ACC112 (cell line): Measurements from ENCODE around the gene FBXO2.

Experiments used
- H2AFZ ChIP-seq: fragments of 200-600 bp; sonication (generic); one replicate; pipeline ENCODE4 v1.6.0; 2017; ENCODE audit warnings: antibody characterized with exemption, low read length; ENCODE audit not compliant: unreplicated experiment
- H3K27ac ChIP-seq: fragments of 200-600 bp; sonication (generic); 2 replicates; pipeline ENCODE4 v1.5.1; 2014; ENCODE audit warnings: low read depth, mild to moderate bottlenecking, antibody characterized with exemption, low read length, moderate library complexity
- H3K27me3 ChIP-seq: fragments of 200-600 bp; sonication (generic); 2 replicates; pipeline ENCODE4 v1.6.1; 2014; ENCODE audit warnings: mild to moderate bottlenecking, antibody characterized with exemption, low read length, moderate library complexity, mixed read lengths; ENCODE audit not compliant: insufficient read depth
- H3K36me3 ChIP-seq: fragments of 200-600 bp; sonication (generic); 2 replicates; pipeline ENCODE4 v1.6.1; 2016; ENCODE audit warnings: mild to moderate bottlenecking, antibody characterized with exemption, low read length, moderate library complexity, mixed read lengths; ENCODE audit not compliant: insufficient read depth
- H3K4me1 ChIP-seq: fragments of 200-600 bp; sonication (generic); one replicate; pipeline ENCODE4 v1.6.1; 2016; ENCODE audit warnings: low read length, mixed read lengths; ENCODE audit not compliant: insufficient read depth, unreplicated experiment, control insufficient read depth
- H3K4me3 ChIP-seq: fragments of 200-600 bp; sonication (generic); 2 replicates; pipeline ENCODE4 v1.5.1; 2014; ENCODE audit warnings: mild to moderate bottlenecking, low read depth, low read length
- H3K79me2 ChIP-seq: fragments of 200-600 bp; sonication (generic); one replicate; pipeline ENCODE4 v1.6.0; 2016; ENCODE audit warnings: low read length; ENCODE audit not compliant: control insufficient read depth, unreplicated experiment, insufficient read depth

The FBXO2 gene

GRCh38 chr1:11652203-11652780, 1.9 kb downstream of the FBXO2 start:
- H3K4me1 ChIP-seq: peaks cover 5% of the 10 kb centered on the region
- no peak overlapping the region for H2AFZ ChIP-seq
- no peaks in the 10 kb centered on the region for H3K79me2 ChIP-seq
- no peak overlapping the region for H3K27ac ChIP-seq
- peaks cover 4% of the 10 kb centered on the region; the same call in 1 of the 2 replicates for H3K27me3 ChIP-seq
- no peak overlapping the region for H3K4me3 ChIP-seq
- H3K36me3 ChIP-seq: no peaks in the 10 kb centered on the region

GRCh38 chr1:11651017-11651416, 3.2 kb downstream of the FBXO2 start:
- no peak overlapping the region for H3K4me3 ChIP-seq
- peaks cover 4% of the 10 kb centered on the region; the same call in 1 of the 2 replicates for H3K27me3 ChIP-seq
- no peaks in the 10 kb centered on the region for H3K36me3 ChIP-seq
- no peaks in the 10 kb centered on the region for H3K79me2 ChIP-seq
- H3K27ac ChIP-seq: no peak overlapping the region
- H2AFZ ChIP-seq: no peak overlapping the region
- peaks cover 5% of the 10 kb centered on the region for H3K4me1 ChIP-seq

- Histone ChIP-seq H3K4me3 (no peak overlapping the region), H3K4me1 (peaks cover 4% of the 10 kb centered on the region)
These were observed 3.8 kb downstream of the FBXO2 start for GRCh38 chr1:11650331-11650991.

GRCh38 chr1:11649624-11650330, 4.5 kb downstream of the FBXO2 start:
- Histone ChIP-seq H2AFZ (no peak overlapping the region), H3K4me3 (no peak overlapping the region), H3K4me1 (no peaks in the 10 kb centered on the region), H3K27ac (no peak overlapping the region), H3K79me2 (no peaks in the 10 kb centered on the region), H3K27me3 (peaks cover 4% of the 10 kb centered on the region; the same call in 1 of the 2 replicates), H3K36me3 (no peaks in the 10 kb centered on the region)

More at GRCh38 chr1:11650331-11650991, 3.8 kb downstream of the FBXO2 start:
- Histone ChIP-seq H3K36me3 (no peaks in the 10 kb centered on the region), H2AFZ (no peak overlapping the region), H3K27me3 (peaks cover 4% of the 10 kb centered on the region; the same call in 1 of the 2 replicates), H3K79me2 (no peaks in the 10 kb centered on the region), H3K27ac (no peak overlapping the region)

GRCh38 chr1:11649237-11649623, 5.0 kb downstream of the FBXO2 start:
- no peaks in the 10 kb centered on the region for H3K36me3 ChIP-seq
- no peak overlapping the region for H3K27ac ChIP-seq
- no peaks in the 10 kb centered on the region for H3K79me2 ChIP-seq
- no peak overlapping the region for H2AFZ ChIP-seq
- H3K4me1 ChIP-seq: no peaks in the 10 kb centered on the region
- no peak overlapping the region for H3K4me3 ChIP-seq
- H3K27me3 ChIP-seq: peaks cover 4% of the 10 kb centered on the region; the same call in 1 of the 2 replicates

- Histone ChIP-seq H2AFZ (no peak overlapping the region), H3K79me2 (no peaks in the 10 kb centered on the region), H3K4me1 (no peaks in the 10 kb centered on the region), H3K36me3 (no peaks in the 10 kb centered on the region), H3K4me3 (no peak overlapping the region), H3K27ac (no peak overlapping the region), H3K27me3 (peaks cover 6% of the 10 kb centered on the region; the same call in 1 of the 2 replicates)
These were observed 5.5 kb downstream of the FBXO2 start for GRCh38 chr1:11648732-11649158.

- H3K4me1 ChIP-seq: no peaks in the 10 kb centered on the region
- peaks cover 8% of the 10 kb centered on the region; the same call in 1 of the 2 replicates for H3K27me3 ChIP-seq
- no peak overlapping the region for H3K27ac ChIP-seq
- H3K4me3 ChIP-seq: no peak overlapping the region
- H3K79me2 ChIP-seq: no peaks in the 10 kb centered on the region
- H3K36me3 ChIP-seq: no peaks in the 10 kb centered on the region
- no peak overlapping the region for H2AFZ ChIP-seq
These were observed 6.2 kb downstream of the FBXO2 start for GRCh38 chr1:11648039-11648438.

GRCh38 chr1:11647333-11647732, 6.9 kb downstream of the FBXO2 start:
- H3K79me2 ChIP-seq: no peaks in the 10 kb centered on the region
- H3K27ac ChIP-seq: no peak overlapping the region
- H3K4me1 ChIP-seq: no peaks in the 10 kb centered on the region
- H3K27me3 ChIP-seq: peaks cover 8% of the 10 kb centered on the region; the same call in 1 of the 2 replicates
- H3K4me3 ChIP-seq: no peak overlapping the region
- H3K36me3 ChIP-seq: no peaks in the 10 kb centered on the region
- H2AFZ ChIP-seq: no peak overlapping the region

GRCh38 chr1:11646317-11646716, 7.9 kb downstream of the FBXO2 start:
- Histone ChIP-seq H3K27ac (no peak overlapping the region), H3K36me3 (no peaks in the 10 kb centered on the region), H3K79me2 (no peaks in the 10 kb centered on the region), H3K4me1 (no peaks in the 10 kb centered on the region), H3K27me3 (peaks cover 14% of the 10 kb centered on the region), H2AFZ (no peak overlapping the region), H3K4me3 (no peak overlapping the region)

GRCh38 chr1:11645670-11646265, 8.5 kb downstream of the FBXO2 start:
- no peak overlapping the region for H2AFZ ChIP-seq
- peaks cover 16% of the 10 kb centered on the region for H3K27me3 ChIP-seq
- H3K27ac ChIP-seq: no peak overlapping the region
- H3K36me3 ChIP-seq: no peaks in the 10 kb centered on the region
- H3K4me3 ChIP-seq: no peak overlapping the region
- H3K4me1 ChIP-seq: no peaks in the 10 kb centered on the region
- H3K79me2 ChIP-seq: no peaks in the 10 kb centered on the region
